ENCODE results near the gene TP53.

Gene TP53

GRCh38 chr17:7633093-7633492, 54.2 kb downstream of the TP53 start:
- Histone ChIP-seq H3K9ac (no peak overlapping the region), H3K79me2 (ENCODE audit: insufficient read depth, low read depth) (no peaks in the 10 kb centered on the region), H3K4me1 (ENCODE audit: low read depth, poor library complexity, severe bottlenecking) (peaks cover 3% of the 10 kb centered on the region), H3K4me3 (IDR thresholded peaks at IDR 0.05; ENCODE audit: insufficient read depth, low read depth, low read length) (no peak overlapping the region), H3K27ac (no peak overlapping the region), H4K20me1 (ENCODE audit: insufficient read depth) (no peaks in the 10 kb centered on the region), H2AFZ (ENCODE audit: low read depth) (no peak overlapping the region), H3K27me3 (ENCODE audit: insufficient read depth, low read depth) (no peaks in the 10 kb centered on the region), H3K36me3 (ENCODE audit: insufficient read depth) (no peaks in the 10 kb centered on the region), H3K4me2 (no peak overlapping the region)
- TF ChIP-seq CTCF (conservative IDR thresholded peaks at IDR 0.05; ENCODE audit: low read depth, low read length), result no peak

DNA sequence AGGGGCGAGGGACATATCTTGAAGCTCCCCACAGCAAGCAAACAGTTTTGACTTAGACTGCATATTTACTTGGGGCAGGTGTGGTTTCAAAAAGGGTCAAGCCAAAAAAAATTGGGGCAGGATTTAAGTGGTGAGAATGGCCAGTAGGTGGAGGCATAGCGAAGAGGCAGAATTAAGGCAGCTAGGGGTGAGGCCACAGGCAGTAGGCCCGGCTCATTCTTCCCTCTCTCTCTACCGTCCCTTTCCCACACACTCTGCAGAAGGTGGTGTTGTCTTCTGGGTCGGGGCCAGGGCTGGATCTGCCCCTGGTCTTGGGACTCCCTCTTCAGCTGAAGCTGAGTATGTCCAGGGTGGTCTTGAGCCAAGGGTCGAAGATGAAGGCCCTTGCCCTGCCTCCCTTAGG, 54.8 kb downstream of the TP53 start:
- H3K4me1 ChIP-seq (ENCODE audit: low read depth, poor library complexity, severe bottlenecking), result peaks cover 3% of the 10 kb centered on the region
- no peak overlapping the region for H3K27ac ChIP-seq
- H3K79me2 ChIP-seq (ENCODE audit: insufficient read depth, low read depth), result no peaks in the 10 kb centered on the region
- H3K4me3 ChIP-seq (IDR thresholded peaks at IDR 0.05; ENCODE audit: insufficient read depth, low read depth, low read length), result no peak overlapping the region
- H2AFZ ChIP-seq (ENCODE audit: low read depth), result no peak overlapping the region
- H4K20me1 ChIP-seq (ENCODE audit: insufficient read depth), result no peaks in the 10 kb centered on the region
- no peaks in the 10 kb centered on the region for H3K27me3 ChIP-seq (ENCODE audit: insufficient read depth, low read depth)
- H3K4me2 ChIP-seq, result no peak overlapping the region
- H3K9ac ChIP-seq, result no peak overlapping the region
- no peak for TF ChIP-seq CTCF (conservative IDR thresholded peaks at IDR 0.05; ENCODE audit: low read depth, low read length)
- no peaks in the 10 kb centered on the region for H3K36me3 ChIP-seq (ENCODE audit: insufficient read depth)

DNA sequence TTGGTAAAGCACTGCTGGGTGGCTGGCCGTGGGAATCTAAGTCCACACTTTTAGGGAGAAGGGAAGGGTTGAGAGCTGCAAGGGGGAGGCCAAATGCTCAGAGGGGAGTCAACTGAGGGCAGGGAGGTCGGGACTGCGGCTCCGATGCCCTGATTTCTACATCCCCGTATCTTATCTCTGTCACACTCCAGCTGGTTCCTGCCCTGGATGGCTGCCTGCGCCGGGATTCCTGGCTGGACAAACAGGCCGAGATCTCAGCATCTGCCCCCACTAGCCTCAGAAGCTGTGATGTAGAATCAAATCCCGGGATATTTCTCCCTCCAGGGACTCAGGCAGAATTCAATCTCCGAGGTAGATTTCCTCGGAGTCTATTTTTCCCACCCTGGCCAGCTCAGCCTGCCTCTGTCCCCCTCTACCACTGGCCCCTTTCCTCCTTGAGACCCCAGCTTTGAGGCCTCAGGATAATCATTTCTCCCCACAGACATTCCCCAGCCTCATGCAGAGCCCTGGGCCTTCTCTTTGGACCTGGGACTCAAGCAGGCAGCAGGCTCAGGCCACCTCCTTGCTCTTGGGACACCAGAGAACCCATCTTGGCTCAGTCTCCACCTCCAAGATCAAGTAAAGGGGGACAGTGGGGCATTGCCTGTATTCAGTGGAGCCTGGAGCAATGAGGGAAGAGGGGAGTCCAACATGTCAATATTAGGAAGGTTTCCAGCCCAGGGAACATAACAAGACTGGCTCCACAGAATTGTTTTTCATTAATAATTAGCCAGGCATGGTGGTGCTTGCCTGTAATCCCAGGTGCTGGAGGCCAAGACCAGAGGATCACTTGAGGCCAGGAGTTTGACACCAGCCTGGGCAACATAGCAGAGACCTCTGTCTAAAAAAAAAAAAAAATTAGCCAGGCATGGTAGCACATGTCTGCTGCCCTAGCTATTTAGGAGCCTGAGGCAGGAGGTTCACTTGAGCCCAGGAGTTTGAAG, 55.6 kb downstream of the TP53 start:
- TF ChIP-seq CTCF (conservative IDR thresholded peaks at IDR 0.05; ENCODE audit: low read depth, low read length), result no peak
- Histone ChIP-seq H3K4me3 (IDR thresholded peaks at IDR 0.05; ENCODE audit: insufficient read depth, low read depth, low read length) (no peak overlapping the region), H3K36me3 (ENCODE audit: insufficient read depth) (no peaks in the 10 kb centered on the region), H3K27ac (no peak overlapping the region), H3K79me2 (ENCODE audit: insufficient read depth, low read depth) (no peaks in the 10 kb centered on the region), H3K4me2 (no peak overlapping the region), H3K4me1 (ENCODE audit: low read depth, poor library complexity, severe bottlenecking) (peaks cover 3% of the 10 kb centered on the region), H3K27me3 (ENCODE audit: insufficient read depth, low read depth) (no peaks in the 10 kb centered on the region), H2AFZ (ENCODE audit: low read depth) (no peak overlapping the region), H4K20me1 (ENCODE audit: insufficient read depth) (no peaks in the 10 kb centered on the region), H3K9ac (no peak overlapping the region)

DNA sequence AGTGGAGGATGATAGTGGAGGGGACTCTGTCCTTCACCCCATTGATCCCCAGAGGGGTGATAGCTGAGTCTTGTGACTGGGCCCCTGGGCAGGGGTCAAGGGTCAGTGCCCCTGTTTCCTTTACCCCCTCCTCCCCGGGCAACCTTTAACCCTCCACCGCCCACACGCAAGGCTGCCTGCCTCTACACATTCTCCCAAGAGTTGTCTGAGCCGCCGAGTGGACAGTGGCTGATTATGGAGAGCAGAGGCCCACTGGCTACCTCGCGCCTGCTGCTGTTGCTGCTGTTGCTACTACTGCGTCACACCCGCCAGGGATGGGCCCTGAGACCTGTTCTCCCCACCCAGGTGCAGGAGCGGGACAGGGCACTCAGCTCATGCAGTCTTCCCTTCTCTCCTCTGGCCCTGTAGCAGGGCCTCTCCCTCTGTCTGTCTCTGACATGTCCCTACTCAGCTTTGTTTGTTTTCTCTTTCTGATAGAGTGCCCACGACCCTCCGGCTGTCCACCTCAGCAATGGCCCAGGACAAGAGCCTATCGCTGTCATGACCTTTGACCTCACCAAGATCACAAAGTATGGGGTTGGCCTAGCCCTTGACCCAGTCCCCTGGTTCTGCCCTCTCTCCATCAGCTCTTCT, 57.2 kb downstream of the TP53 start, which contains the start of gene SHBG:
TSS of gene SHBG (plus strand) at position 197 of the 633 bp plus-strand sequence. CDS start at position 235, 38 bp downstream.
- H2AFZ ChIP-seq (ENCODE audit: low read depth), result no peak within 1 kb of the TSS
- no peak within 1 kb of the TSS for H3K27ac ChIP-seq
- H3K9ac ChIP-seq, result no peak within 1 kb of the TSS
- TF ChIP-seq CTCF (conservative IDR thresholded peaks at IDR 0.05; ENCODE audit: low read depth, low read length), result no peak
- no peak within 1 kb of the TSS for H3K4me3 ChIP-seq (IDR thresholded peaks at IDR 0.05; ENCODE audit: insufficient read depth, low read depth, low read length)
- H3K79me2 ChIP-seq (ENCODE audit: insufficient read depth, low read depth), result no peaks in the 10 kb centered on the region
- H3K36me3 ChIP-seq (ENCODE audit: insufficient read depth), result no peaks in the 10 kb centered on the region
- no peak within 1 kb of the TSS for H3K4me2 ChIP-seq
- H4K20me1 ChIP-seq (ENCODE audit: insufficient read depth), result no peaks in the 10 kb centered on the region
- no peaks in the 10 kb centered on the region for H3K27me3 ChIP-seq (ENCODE audit: insufficient read depth, low read depth)
- peaks cover 3% of the 10 kb centered on the region for H3K4me1 ChIP-seq (ENCODE audit: low read depth, poor library complexity, severe bottlenecking)
